HuH-7 (cell line): ENCODE results near the gene MOXD1.

Experiments
- DNase-seq: peaks from one replicate; pipeline ENCODE4 v3.0.0; 2011; ENCODE audit warnings: low spot score

Gene MOXD1

DNA sequence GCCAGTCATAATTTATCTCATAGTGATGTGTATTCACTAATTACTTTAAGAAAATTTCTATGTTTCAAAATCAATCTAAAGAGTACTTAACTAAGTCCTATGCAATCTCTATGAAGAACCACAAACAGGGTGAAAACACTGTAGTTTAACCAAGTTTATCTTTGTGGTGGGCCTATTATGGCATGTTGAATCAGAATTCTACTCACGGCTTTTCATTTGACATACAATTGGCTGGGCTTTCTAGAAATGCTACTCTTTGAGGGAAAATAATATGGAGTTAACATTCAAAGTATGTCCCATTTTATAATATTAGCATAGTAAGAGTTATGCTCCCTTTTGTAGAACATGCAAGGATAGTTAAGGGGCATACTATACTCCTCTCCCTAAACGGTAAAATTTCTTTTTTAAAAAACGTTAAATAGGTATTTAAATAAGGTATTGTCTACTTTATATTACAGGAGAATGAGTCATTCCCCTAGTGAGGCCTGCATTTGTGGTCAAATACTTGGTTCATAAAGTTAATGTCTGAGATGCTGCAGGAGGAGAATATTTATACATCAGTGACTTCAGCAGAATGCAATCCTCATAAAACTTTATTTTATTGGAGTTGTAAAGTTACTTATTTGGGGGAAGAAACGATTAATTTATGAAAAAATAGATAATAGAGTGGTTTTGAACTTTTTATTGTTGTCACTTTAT is 1.8 kb downstream of the MOXD1 start:
- no peak for DNase-seq

GRCh38 chr6:132395015-132395597 is 6.2 kb downstream of the MOXD1 start:
- no peak for DNase-seq

- peak; percentile 66 for DNase-seq
These were observed 8.5 kb downstream of the MOXD1 start for GRCh38 chr6:132392792-132393191.

DNA sequence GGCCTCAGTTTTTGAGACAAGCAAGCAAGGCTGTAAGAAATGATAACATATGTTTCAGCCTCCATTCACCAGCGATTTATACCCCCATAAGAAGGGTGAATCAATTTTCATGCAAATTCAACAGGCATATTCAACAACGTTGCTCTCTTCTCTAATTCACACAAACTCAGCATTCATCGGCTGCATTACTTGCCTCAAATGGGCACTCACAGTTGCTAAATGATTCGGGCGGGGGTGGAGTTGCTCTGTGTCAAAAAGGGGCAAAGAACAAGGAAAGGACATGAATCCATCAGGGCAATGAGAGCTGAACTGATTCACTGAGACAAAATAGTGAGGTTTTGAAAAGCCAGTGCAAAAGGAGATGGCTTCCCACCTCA is 9.0 kb downstream of the MOXD1 start:
- DNase-seq, result no peak

- no peak for DNase-seq
These were observed 9.6 kb downstream of the MOXD1 start for GRCh38 chr6:132391391-132392269.

- DNase-seq, result no peak
These were observed 10.8 kb downstream of the MOXD1 start for GRCh38 chr6:132390451-132390850.

DNA sequence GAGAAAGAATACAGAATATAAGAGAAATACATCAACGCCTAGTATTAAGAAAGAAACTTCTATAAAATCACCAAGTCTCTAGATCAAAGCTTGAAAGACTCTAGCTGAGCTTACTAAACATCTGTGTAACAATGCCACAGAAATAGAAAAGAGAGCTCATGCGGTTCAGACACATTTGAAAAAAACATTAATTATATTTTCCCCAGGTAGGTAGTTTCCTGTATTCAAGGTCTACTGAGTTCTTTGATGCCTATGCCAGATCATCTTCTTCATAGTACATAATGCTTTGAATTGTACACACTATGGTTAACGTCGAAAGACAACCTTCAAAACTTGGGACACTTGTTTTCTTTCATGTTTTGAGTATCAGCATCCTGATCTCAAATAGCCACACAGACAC is 11.3 kb downstream of the MOXD1 start:
- no peak for DNase-seq

DNA sequence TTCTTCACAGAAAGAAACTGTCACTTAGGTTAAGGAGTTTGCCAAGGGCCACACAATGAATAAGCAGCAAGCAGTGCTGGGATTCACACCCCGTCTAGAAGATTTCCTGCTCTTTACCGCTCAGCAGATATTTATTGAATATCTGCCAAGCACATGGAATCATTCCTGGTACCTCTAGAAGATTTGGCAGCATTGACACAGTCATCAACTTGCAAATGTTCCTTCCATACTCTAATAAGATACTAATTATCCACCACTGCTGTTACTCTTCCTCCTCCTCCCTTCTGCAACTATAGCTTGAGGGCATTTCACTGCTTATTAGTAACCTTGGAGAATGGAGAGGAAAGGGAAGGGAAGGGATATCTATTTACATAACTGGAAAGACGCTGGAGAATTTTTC is 13.0 kb downstream of the MOXD1 start:
- DNase-seq, result no peak

DNA sequence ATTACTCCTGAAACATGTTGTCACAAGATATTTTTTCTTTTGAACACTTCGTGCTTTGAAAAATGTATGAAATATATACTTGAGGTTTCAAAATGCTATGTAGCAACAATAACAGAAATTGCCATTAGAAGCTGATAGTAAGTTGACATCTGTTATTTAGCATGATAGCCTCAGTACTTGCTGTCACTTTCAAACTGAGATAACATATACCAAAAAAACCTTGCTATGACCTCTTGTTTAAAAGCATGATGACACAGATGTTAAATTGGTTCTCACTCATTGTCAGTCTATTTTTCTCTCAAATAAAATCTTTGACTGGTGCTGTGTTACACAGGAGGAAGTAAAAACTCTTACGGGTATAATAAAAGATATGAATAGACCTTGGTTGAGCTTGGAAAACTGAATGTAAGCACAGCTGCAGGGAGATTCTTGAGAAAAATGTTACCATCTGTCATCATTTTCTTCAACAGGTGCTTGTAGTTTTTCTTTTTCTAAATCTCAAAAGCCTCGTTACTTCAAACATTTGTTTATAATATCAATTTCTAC is 18.6 kb downstream of the MOXD1 start:
- no peak for DNase-seq

- no peak for DNase-seq
These were observed 19.9 kb downstream of the MOXD1 start for GRCh38 chr6:132381381-132381780.

DNA sequence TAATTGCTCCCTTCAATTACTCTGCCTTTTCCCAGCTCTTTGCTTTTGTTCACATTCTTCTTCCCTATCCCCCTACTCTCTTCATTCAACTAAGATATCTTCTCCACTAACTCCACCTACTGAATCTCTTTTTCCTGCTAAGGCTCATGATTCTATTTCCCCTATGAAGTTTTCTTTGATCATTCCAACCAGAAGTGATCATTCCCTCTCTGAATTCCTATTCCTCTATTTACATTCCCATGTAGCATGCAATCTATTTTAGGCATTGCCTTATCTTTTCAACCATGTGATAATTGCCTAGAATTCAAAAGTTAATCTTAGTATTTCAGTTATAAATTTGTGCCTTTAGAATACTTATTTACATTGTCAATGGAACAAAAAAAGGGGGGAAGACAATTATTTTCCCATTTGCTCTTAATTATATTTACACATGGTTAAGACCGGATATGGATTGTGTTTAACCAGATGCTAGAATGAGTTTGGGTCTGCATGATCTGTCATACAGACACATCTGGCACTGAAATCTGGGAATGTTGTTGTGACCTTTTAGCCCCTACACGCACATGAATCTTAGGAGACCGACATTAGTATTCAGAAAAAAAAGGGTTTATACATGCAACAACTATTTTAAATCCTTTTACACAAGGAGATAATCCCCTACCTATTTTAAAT is 20.8 kb downstream of the MOXD1 start:
- DNase-seq, result no peak

DNA sequence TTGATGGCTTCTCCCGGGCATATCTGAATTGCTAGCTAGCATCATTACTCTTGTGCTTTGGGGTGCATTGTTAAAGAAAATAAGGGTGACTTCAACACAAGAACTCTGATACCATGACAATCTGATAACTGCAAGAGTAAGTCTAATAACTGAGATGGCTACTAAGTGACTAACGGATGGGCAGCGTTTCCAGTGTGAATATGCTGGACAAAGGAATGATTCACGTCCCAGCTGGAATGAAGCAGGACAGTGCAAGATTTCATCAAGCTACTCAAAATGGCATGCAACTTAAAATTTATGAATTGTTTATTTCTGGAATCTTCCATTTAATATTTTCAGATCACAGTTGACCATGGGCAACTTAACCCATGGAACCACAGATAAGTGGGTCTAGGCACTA is 31.7 kb downstream of the MOXD1 start:
- no peak for DNase-seq

- DNase-seq, result no peak
These were observed 32.3 kb downstream of the MOXD1 start for GRCh38 chr6:132368916-132369481.

DNA sequence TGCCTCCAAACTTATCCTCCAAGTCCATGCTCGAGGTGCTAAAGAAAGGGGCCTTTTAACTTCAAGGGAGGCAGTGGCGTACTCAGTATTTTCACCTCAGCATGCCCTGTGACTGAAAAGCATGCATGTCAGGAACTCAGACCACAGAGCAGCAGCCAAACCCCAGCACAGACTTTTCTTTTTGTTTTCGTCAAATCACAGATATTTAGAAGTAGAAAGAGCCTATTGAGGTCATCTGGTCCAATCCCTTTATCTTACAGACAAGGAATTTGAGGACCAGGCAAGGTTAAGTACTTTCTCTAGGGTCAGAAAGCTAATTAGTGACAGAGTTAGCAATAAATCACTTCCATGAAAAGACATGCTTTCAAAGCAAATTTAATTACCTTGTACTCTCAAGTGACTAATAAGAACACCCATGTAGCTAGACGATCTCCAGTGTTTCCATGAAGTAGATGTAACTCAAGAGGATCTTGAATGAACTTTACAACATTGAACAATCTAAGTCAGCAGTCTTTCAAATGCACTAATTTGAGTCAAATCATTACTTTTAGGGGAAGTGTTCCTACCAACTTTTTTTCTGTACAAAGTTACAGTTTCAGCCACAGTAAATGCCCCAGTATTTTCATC is 35.9 kb downstream of the MOXD1 start:
- DNase-seq, result no peak

DNA sequence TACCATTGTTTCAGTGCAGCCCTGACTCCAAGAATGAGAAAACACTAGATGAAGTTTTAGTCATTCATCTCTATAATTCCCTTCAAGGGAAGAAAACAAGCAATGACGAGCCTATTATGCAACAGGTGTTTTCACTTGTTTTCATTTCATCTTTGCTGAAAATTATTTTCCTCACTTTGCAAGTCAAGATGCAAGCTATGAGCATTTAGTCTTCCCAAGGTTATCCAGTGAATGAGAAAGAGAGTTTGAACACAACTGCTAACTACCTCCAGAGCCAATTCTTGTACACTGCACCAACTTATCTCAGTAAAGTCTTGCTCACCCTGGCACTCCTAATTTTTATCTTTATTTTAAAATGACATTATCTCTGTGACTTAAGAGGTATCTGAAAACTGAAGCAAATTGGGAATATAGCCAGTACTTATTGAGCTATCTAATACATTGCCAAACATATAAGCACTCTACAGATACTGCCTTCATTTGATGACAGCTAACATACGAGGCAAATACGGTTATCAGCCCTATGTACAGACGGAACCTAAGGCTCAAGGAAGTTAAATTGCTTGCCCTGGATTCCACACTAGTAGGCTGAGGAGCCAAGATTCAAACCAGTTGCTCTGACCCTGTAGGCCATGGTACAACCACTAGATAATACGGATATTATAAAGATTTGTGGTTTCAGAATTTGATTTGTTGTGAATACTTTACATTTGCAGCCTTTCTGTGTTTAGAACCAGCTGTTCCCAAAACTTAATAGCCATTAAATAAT is 36.8 kb downstream of the MOXD1 start:
- DNase-seq, result no peak

GRCh38 chr6:132362442-132363185 is 38.7 kb downstream of the MOXD1 start:
- no peak for DNase-seq

GRCh38 chr6:132361101-132361500 is 40.2 kb downstream of the MOXD1 start:
- DNase-seq, result no peak

DNA sequence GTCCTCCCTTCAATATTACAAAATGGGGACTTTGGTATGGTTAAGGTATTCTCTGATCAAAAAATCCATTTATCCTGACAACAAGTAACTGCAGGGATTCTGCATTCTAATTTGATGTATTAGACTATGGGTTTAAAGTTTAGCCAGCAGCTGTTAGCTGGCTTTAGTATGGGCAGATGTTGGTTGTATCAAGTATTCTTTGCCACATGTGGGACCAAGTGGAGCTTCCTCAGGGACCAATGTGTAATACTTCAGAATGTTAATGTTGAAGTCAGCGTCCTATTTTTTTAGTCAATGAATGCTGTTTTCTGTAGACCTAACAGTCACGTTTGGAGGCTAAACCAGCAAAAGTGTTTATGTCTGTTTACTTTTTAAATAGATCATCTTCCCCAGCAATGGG is 41.4 kb downstream of the MOXD1 start:
- no peak for DNase-seq

GRCh38 chr6:132357120-132357519 is 44.2 kb downstream of the MOXD1 start:
- DNase-seq, result no peak
